ENCODE results near the gene HPCAL1.
"Not testable (repeated sequence)": the region's sequence is repeated elsewhere in the genome, so short reads cannot be mapped to it uniquely, and the experiment has no call there.

Gene HPCAL1

GRCh38 chr2:10448576-10449485 lies 146.1 kb downstream of the HPCAL1 start:
- peak; percentile 74 for DNase-seq

- no peak for DNase-seq
These were observed 146.8 kb downstream of the HPCAL1 start for GRCh38 chr2:10449486-10449831.

GRCh38 chr2:10449838-10450691 lies 147.4 kb downstream of the HPCAL1 start:
- DNase-seq, result no peak

GRCh38 chr2:10451819-10452218 lies 149.1 kb downstream of the HPCAL1 start:
- no peak for DNase-seq

GRCh38 chr2:10452312-10452711 lies 149.6 kb downstream of the HPCAL1 start:
- no peak for DNase-seq

- no peak for DNase-seq
These were observed 150.5 kb downstream of the HPCAL1 start for GRCh38 chr2:10452956-10453904.

GRCh38 chr2:10453905-10454298 lies 151.2 kb downstream of the HPCAL1 start:
- DNase-seq, result no peak

GRCh38 chr2:10454505-10454904 lies 151.8 kb downstream of the HPCAL1 start:
- DNase-seq, result no peak

GRCh38 chr2:10457195-10457594 lies 154.5 kb downstream of the HPCAL1 start:
- DNase-seq, result not testable (repeated sequence)

- no peak for DNase-seq
These were observed 155.3 kb downstream of the HPCAL1 start for GRCh38 chr2:10457846-10458598.

- DNase-seq, result no peak
These were observed 157.7 kb downstream of the HPCAL1 start for GRCh38 chr2:10460366-10460796.

- DNase-seq, result no peak
These were observed 159.7 kb downstream of the HPCAL1 start for GRCh38 chr2:10462178-10463083.

- DNase-seq, result no peak
These were observed 163.2 kb downstream of the HPCAL1 start for GRCh38 chr2:10465910-10466309.

- DNase-seq, result no peak
These were observed 164.1 kb downstream of the HPCAL1 start for GRCh38 chr2:10466801-10467200.

- no peak for DNase-seq
These were observed 164.7 kb downstream of the HPCAL1 start for GRCh38 chr2:10467401-10467800.

- no peak for DNase-seq
These were observed 166.6 kb downstream of the HPCAL1 start for GRCh38 chr2:10469301-10469700.

- DNase-seq, result no peak
These were observed 167.4 kb downstream of the HPCAL1 start for GRCh38 chr2:10469955-10470608.

GRCh38 chr2:10471046-10471571 lies 168.4 kb downstream of the HPCAL1 start:
- DNase-seq, result no peak

GRCh38 chr2:10471955-10472354 lies 169.3 kb downstream of the HPCAL1 start:
- DNase-seq, result no peak
